ENCODE measurements around the gene KCNN1.

The KCNN1 gene

DNA sequence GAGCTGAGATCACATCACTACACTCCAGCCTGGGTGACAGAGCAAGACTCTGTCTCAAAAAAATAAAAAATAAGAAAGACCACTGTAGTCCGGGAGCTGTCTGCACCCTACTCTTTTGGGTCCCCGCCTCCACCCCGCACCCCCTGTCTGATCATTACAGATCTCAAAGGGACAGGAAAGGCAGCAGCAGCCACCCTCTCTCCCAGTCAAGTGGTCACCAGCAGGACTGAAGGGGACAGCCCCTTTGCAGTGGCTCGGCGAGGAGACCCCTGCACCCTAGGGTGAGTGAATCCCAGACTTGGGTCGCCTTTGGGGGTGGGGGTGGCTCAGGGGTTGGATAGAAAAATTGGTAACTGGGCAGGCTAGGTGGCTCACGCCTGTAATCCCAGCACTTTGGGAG lies 12.5 kb upstream of the KCNN1 start:
- H3K27ac Mint-ChIP-seq, result no peak overlapping the region
- H3K4me1 Mint-ChIP-seq, result peaks cover 40% of the 10 kb centered on the region
- TF ChIP-seq, protein P1, sequence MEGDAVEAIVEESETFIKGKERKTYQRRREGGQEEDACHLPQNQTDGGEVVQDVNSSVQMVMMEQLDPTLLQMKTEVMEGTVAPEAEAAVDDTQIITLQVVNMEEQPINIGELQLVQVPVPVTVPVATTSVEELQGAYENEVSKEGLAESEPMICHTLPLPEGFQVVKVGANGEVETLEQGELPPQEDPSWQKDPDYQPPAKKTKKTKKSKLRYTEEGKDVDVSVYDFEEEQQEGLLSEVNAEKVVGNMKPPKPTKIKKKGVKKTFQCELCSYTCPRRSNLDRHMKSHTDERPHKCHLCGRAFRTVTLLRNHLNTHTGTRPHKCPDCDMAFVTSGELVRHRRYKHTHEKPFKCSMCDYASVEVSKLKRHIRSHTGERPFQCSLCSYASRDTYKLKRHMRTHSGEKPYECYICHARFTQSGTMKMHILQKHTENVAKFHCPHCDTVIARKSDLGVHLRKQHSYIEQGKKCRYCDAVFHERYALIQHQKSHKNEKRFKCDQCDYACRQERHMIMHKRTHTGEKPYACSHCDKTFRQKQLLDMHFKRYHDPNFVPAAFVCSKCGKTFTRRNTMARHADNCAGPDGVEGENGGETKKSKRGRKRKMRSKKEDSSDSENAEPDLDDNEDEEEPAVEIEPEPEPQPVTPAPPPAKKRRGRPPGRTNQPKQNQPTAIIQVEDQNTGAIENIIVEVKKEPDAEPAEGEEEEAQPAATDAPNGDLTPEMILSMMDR (IDR thresholded peaks at IDR 0.05), result no peak
- H3K9me3 Mint-ChIP-seq, result no peaks in the 10 kb centered on the region
- peaks cover 63% of the 10 kb centered on the region for H3K27me3 Mint-ChIP-seq (ENCODE audit: low read depth, poor library complexity)
- peaks cover 8% of the 10 kb centered on the region for H3K36me3 Mint-ChIP-seq (ENCODE audit: low read depth)
- DNase-seq, result no peak
- H3K4me3 Mint-ChIP-seq, result no peak overlapping the region

DNA sequence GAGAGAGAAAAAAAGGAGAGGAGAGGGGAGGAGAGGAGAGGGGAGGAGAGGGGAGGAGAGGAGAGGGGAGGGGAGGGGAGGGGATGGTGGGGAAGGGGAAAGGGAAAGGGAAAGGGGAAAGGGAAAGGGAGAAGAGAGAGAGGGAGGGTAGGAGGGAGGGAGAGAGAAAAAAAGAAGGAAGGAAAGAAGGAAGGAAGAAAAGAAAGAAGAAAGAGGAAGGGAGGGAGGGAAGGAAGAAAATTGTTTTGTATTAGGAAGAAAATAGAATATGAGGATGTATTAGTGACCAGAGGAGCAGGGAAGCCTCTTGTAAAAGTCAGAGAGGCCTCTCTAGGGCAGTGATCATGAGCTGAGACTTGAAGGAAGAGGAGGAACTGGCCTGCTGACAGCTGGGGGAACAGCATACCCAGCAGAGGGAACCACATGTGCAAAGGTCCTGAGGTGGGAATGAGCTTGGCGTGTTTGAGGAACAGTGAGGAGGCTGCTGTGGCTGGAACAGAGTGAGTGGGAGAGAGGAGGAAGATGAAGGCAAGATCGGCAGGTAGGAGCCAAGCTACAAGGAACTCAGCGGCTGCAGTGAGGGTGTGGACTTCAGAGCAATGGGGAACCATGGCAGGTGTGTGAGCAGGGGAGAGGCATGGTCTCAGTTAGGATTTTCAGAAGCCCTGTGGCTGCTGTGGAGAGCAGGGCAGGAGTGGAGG lies 9.6 kb upstream of the KCNN1 start:
- Mint-ChIP-seq H3K4me3 (no peak overlapping the region), H3K36me3 (ENCODE audit: low read depth) (peaks cover 8% of the 10 kb centered on the region), H3K27ac (no peak overlapping the region), H3K4me1 (peaks cover 19% of the 10 kb centered on the region), H3K9me3 (no peaks in the 10 kb centered on the region), H3K27me3 (ENCODE audit: low read depth, poor library complexity) (peaks cover 44% of the 10 kb centered on the region)
- DNase-seq, result no peak
- TF ChIP-seq, protein P1 (IDR thresholded peaks at IDR 0.05), result no peak

DNA sequence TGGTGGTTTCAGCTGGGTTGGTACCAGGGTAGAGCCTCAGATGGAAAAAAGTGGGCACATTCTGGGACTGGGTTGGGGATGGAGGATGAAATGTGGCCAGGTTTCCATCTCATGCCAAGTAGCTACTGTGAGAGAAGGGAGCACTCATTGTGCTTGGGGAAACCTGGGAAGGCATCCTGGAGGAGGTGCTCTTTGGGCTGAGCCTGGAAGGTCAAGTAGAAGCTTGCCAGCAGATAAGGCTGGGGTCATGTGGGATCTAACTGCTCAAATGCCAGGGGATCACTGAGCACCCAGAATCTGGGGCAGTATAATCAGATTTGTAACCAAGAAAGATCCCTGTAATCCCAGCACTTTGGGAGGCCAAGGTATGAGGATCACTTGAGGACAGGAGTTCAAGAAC lies 9.0 kb upstream of the KCNN1 start:
- no peak overlapping the region for H3K4me3 Mint-ChIP-seq
- peaks cover 8% of the 10 kb centered on the region for H3K36me3 Mint-ChIP-seq (ENCODE audit: low read depth)
- H3K4me1 Mint-ChIP-seq, result peaks cover 17% of the 10 kb centered on the region
- no peak overlapping the region for H3K27ac Mint-ChIP-seq
- TF ChIP-seq, protein P1 (IDR thresholded peaks at IDR 0.05), result no peak
- no peaks in the 10 kb centered on the region for H3K9me3 Mint-ChIP-seq
- no peak for DNase-seq
- H3K27me3 Mint-ChIP-seq (ENCODE audit: low read depth, poor library complexity), result peaks cover 38% of the 10 kb centered on the region

DNA sequence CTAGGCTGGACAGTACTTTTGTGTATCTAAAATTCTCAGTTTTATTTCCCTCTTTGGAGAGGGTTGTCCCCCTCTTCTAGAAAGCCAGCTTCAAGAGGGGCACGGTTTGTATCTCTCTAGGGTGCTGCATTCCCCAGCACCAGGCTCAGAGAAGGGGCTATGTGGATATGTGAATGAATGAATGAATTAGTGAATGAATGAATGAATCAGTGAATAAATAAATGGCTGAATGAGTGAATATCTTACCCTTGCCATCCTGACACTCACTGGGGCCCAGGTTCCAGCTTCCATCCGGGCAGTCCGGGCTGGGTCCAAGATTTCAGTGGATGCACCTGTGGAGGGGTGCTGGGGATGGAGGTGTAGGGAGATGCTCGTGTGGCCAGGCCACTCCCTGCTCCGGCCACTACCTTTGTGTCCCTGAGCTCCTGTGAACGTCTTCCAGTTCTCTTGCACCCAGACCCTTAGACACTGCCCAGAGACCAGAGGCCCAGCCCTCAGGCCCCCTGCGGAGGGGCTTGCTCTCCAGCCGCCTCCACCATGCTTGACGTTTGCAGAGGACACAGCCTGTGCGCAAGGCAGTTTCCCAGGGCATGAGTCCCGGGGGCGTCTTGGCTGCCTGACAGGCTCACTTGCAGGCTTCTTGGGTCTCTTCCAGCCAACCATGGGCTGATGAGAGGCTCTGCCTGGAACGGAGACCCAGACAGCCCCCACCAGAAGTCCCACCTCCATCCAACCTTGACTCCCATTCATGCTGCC lies 2.8 kb upstream of the KCNN1 start:
- Mint-ChIP-seq H3K4me3 (no peak overlapping the region), H3K9me3 (no peaks in the 10 kb centered on the region), H3K36me3 (ENCODE audit: low read depth) (peaks cover 5% of the 10 kb centered on the region), H3K4me1 (peaks cover 30% of the 10 kb centered on the region), H3K27me3 (ENCODE audit: low read depth, poor library complexity) (peaks cover 25% of the 10 kb centered on the region), H3K27ac (no peak overlapping the region)
- TF ChIP-seq, protein P1 (IDR thresholded peaks at IDR 0.05), result no peak
- no peak for DNase-seq

DNA sequence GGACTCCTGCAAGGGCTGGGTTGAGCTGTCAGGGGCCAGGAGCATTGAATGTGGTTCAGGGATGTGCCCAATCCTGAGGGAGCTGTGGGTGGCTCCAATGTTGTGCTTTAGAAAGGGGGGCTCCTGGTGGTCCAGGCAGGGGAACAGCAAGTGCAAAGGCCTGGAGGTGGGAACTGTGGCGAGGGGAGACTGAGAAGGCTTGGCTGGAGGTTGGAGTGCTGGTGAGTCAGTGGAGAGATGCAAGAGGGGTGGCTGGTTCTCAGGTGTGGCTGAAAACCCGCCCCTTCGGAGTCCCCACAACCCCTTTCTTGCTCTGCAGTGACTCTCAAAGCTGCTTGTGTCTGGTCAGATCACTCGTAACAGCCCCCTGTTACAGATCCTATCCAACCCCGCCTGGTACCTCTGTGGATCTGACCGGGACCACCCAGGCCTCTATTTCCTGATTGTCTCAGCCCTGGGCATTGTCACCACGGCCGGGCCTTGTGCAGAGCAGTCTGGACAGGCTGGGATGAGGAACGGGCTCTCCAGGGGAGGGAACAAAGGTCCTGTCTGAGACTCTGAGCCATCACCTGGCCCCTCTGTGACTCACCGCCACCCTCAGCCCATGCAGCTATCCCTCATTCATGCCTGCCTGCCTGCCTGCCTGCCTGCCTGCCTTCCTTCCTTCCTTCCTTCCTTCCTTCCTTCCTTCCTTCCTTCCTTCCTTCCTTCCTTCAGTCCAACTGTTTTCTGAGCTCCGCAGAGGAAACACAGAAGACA lies 1.4 kb upstream of the KCNN1 start:
- Mint-ChIP-seq H3K9me3 (no peaks in the 10 kb centered on the region), H3K27ac (peak overlapping the region; percentile 41), H3K4me1 (peaks cover 38% of the 10 kb centered on the region), H3K27me3 (ENCODE audit: low read depth, poor library complexity) (peaks cover 25% of the 10 kb centered on the region), H3K4me3 (peak overlapping the region; percentile 71), H3K36me3 (ENCODE audit: low read depth) (peaks cover 5% of the 10 kb centered on the region)
- no peak for DNase-seq
- TF ChIP-seq, protein P1 (IDR thresholded peaks at IDR 0.05), result no peak

Measured in nephron progenitor cell (in vitro differentiated cells).